Kidney tubule cell (primary cell): ENCODE measurements around the gene SC5D.

Source experiments
- DNase-seq: peaks from one replicate; pipeline ENCODE4 v3.0.0-alpha.2; 2018; ENCODE audit warnings: low spot score

SC5D gene, protein sequence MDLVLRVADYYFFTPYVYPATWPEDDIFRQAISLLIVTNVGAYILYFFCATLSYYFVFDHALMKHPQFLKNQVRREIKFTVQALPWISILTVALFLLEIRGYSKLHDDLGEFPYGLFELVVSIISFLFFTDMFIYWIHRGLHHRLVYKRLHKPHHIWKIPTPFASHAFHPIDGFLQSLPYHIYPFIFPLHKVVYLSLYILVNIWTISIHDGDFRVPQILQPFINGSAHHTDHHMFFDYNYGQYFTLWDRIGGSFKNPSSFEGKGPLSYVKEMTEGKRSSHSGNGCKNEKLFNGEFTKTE

DNA sequence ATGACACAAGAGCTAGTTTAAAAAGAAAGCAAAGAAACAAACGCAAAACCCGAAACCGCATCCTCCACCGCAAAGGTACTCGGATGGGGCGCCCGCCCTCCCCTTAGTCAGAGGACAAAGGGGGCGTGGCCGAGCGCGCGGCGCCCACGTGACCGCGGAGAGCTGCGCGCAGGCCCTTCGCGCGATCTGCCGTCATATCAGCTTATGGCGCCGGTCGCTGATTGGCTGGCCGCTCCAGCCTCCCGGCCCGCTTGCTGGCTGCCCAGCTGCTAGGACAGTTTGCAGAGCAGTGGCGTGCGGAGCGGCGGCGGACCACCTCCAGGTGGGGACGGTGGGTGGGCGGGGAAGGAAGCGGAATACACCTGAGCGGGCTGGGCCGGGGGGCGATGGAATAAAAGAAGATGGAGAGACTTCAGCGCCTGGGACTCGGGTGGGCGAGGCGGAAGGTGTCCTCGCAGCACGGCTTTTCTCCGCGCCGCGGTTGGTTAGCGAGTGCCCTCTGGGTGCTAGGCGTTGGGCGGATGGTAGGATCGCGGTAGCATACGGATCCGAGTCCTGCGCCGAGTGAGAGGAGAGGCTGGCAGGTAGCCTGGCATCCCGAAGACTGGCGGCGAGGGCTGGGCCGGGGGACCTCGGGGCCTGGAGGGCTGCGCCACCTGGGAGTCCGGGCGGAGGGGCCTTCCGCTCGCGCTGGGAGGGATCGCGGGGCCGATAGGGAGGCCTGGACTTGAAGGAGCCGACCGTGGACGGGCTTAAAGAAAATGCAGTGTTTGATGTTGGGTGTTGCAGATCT is at the start of gene SC5D:
Gene SC5D, plus strand, starts transcription at position 277 of the 793 bp plus-strand sequence. CDS start 10,605 bp downstream, outside the sequence.
- DNase-seq, result peak; percentile 95

DNA sequence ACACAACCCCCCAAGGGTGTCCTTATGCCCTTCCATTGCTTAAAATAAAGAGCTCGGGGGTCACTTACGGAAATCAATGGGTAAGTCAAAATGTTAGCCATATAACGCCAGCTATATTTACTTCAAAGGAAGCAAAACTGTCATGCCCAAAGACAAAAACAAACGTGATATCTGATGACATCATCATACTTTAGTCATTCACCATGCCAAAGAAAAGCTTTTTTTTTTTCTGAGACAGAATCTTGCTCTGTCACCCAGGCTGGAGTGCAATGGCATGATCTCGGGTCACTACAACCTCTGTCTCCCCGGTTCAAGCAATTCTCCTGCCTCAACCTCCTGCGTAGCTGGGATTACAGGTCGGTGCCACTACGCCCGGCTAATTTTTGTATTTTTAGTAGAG is 47.7 kb upstream of the SC5D start:
- DNase-seq, result peak; percentile 3

DNA sequence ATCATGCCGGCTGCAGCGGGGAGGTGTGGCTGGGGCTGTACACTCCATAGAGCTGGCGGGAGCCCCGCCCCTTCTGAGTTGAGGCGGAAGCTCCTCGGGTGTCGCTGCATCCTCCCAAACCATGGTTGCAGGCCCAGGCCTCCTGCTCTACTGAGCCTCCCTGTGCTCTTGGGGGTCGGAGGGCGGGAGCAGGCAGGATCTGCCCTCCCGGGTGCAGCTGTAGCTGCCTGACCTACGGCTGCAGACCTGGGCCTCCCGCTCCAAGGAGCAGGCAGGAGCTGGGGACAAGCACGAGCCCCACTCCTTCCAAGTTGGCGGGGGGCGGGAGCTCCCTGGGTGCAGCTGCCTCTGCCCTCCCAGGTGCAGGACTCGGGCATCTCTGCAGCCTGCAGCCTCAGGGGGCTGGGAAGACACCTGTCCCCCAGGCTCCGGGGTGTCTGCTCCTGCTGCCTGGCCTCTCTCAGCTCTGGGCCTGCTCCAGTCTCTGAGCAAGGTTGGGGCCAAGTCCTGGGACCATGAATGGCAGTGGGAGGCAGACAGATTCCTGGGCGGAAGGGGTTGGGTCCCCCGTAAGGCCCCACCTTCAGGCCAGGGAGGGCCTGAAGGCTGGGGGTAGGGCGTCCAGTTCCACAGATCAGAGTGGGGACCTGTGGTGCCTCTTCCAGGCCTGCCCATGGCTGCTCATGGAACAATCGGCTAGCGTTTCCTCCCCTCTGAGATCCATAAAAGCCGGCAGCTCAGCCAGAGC is 46.4 kb upstream of the SC5D start:
- DNase-seq, result no peak

DNA sequence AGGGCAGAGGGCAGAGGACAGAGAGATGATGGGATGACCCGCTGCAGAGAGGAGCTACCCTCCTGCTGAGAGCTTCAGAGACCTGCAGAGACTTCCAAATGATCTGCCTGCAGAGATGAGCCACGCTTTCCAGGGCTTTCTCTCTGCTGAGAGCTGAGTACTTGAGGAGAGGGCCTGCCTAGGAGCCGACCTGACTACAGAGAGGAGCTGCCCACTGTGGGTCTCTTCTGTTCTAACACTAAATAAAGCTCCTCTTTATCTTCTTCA is 45.9 kb upstream of the SC5D start:
- DNase-seq, result no peak

DNA sequence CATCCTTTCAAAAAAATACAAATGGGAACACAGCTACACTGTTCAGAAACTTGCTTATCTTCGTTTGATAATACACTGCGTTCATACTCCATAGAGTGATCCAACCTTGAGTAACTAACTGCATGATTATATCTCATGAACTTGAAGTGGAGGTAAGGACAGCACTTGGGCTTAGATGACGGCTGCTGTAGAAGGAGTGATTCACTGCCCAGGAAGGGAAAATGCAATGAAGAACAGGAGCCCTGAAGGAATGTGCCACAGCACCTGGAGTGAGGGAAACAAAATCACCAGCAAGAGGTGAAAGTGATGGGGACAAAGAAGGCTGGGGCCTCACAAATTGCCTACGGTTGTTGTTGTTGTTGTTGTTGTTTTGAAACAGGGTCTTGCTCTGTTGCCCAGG is 44.1 kb upstream of the SC5D start:
- peak; percentile 4 for DNase-seq

DNA sequence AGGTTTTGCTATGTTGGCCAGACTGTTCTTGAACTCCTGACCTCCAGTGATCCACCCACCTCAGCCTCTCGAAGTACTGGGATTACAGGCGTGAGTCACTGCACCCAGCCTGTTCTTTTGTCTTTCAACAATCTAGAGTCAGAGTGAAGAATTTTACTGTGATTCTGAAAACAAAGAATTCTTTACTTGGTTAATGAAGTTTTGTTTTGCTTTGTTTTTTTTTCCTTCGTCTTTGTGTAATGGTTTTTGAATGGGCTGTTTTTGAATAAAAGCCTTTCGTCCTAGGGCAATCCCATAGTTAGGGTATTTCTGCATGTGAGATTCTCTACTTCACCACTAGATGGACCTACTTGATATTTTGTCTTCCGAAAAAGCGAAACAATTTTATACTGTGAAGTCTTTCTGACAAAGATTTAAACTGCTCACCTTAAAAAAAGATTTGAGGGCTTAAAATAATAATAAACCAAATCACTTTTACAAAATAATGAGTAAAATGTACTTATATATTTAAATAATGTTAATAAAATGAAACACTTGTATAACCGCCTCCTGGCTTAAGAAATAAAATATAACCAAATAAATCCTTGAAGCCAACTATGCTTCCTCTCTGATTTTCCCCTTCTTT is 43.4 kb upstream of the SC5D start:
- DNase-seq, result peak; percentile 56

DNA sequence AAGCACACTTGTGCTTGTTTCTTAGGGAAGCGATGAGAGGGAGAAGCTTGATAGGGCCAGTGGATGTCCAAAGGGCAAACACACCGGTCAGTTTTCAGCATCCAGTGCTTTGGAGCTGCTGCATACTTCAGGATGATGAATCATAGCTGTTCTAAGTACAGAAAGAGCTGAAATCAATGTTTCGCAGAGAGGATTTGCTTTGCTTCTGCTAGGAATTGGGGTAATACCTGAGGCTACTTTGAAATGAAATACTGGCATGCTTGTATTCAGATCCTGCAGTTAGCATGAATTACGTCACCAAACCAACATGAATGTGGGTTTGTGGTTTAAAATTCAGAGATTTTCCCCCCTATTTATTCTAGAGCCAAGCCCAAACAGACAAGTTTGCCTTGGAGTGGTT is 41.7 kb upstream of the SC5D start:
- no peak for DNase-seq

DNA sequence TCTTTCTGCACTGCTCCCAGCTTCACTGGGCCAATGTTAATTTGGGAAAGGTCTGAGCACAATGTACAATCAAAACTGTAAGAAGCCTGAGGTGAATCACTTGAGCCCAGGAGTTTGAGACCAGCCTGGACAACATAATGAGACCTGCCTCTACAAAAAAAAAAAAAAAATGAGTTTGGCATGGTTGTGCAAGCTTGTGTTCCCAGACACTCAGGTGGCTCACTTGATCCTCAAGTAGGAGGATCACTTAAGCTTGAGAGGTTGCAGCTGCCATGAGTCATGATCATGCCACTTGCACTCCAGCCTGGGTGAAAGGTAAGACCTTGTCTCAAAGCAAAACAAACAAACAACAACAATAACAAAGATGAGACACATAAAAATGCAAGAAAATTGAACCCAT is 38.6 kb upstream of the SC5D start:
- peak; percentile 27 for DNase-seq

DNA sequence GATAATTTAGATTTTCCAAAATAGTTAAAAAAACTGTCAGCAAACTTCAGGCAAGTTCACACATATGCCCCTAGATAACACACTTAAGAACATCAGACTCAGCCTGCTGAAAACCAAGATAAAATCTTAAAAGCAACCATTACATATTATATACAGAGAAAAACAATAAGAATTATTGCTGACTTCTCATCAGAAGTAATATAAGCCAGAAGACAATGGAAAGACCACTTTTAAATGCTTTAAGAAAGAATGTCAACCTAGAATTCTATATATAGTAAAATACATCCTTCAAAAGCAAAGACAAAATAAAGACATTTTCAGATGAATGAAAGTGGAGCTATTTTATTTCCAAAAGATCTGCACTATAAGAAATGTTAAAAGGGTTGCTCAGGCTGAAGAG is 37.8 kb upstream of the SC5D start:
- DNase-seq, result no peak

DNA sequence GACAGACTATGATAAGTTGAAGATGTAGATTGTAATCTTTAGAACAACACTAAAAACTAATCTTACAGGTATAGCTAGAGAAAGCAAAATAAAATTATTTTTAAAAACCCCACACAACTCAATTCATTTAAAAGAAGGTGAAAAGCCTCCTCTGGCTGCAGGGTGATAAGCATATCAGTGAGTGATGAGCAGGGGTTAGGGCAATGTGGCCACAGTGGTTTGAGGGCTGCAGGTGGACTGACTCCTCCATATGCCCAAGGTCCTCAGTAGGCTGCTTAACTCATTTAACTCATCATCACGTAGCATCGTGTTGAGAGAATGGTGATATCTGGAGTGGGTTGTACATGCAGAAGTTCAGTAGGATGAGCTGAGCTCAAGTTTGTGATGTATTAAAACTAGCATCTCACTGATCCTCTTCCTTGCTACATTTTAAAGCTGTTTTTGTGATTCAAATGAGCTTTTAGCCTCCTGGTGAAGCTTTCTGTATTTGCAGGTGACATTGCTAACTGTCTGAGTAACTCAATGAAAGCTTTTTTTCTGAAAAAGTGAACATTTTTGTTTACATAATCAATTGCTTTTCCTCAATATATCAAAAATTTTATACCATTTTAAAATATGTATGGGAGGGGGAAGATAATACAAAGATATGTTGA is 37.0 kb upstream of the SC5D start:
- DNase-seq, result no peak

DNA sequence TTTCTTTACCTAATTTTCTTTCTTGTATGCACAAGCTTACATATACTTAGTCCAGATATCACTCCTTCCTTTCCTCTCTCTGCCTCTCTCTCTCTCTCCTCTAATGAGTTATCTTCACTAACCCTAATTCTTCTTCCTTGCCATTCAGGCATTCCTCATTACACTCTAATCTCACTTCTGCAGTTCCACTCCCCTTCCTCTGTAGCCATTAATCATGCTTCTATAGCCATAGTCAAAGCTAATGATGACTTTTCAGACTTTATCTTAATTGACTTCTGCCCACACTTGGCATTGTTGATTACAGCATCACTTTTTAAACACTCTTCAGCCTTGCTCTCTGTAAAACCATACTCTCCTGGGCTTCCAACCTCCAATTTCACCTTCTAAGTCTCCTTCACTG is 35.3 kb upstream of the SC5D start:
- no peak for DNase-seq

DNA sequence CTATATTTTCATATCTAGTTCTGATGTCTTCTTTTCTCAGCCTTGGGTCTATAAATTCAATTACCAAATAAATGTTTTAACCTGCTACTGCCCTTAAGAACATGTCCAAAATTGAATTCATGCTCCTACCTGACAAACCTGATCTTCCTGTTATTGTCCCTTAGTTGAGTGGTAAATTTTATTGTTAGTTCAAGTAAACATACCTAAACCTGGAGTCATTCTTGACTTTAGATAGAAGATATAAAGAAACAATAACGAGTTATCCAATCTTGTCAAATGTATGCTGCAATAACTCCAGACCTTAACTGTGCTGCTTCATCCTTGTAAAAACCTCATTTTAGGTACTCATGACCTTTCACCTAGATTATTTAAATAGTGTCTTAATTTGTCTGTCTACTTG is 34.6 kb upstream of the SC5D start:
- DNase-seq, result no peak

DNA sequence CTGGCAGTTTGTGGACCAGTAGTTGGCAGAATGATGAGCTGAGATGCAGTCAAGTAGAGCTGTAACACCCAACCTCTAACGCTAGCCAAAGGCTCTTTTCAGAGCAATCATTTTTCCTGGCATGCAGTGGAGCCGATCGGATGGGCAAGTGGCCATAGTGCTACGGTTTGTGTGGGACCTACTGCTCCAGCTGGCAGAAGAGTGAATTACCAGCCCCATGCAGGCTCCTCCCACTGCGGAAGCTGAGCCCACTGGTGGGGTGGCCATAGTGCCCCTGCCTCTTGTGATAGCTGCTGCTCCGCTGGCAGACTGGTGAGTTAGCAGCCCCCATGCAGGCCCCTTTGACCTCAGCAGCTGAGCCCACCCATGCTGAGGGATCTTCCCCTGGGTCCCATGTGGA is 27.0 kb upstream of the SC5D start:
- no peak for DNase-seq

DNA sequence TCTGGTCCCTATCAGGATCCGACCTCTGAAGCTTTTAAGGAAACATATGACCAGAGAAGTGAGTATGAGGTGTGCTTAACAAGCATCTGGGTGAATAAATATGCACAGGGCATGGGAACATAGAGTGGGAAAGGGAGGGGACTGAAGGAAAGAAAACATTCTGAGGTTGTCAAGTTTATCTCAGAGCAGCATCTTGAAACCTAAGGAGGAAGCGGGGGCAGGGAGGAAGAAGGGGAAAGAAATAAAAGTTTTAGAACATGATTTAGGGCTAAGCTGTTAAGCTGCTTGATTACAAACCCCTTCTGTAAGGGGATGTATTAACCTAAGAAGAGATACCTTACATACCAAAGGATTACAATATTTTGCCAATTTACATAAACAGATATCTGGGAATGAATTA is 24.0 kb upstream of the SC5D start:
- no peak for DNase-seq

DNA sequence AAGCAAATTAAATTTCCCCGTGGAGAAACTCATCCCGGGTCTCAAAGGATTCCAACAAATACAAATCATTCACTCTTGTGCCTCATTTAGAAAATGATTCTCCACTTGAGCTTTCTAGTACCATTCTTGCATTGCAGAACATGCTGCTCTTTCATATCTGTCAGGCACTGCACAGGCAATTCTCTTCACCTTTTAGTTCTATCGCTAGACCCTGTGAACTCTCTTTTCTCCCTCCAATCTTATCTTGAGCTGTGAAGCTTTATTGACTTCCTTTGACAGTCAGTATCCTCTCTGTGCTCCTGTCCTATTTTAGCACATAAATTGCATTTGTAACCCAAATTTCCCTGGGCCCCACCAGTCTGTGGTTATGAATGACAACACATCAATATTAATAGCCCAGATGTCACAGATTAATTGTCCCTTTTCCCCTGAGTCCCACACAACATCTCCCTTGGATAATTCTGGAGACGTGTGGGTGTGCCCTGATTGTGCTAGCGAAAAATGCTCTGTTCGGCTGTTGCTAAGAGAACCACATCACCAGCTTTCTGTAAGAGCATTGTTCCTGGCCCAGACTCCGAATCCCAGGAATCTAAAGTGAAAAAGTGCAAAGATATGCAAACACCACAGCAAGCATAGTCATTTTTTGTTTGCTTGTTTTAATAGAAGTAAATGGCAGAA is 22.4 kb upstream of the SC5D start:
- DNase-seq, result no peak

DNA sequence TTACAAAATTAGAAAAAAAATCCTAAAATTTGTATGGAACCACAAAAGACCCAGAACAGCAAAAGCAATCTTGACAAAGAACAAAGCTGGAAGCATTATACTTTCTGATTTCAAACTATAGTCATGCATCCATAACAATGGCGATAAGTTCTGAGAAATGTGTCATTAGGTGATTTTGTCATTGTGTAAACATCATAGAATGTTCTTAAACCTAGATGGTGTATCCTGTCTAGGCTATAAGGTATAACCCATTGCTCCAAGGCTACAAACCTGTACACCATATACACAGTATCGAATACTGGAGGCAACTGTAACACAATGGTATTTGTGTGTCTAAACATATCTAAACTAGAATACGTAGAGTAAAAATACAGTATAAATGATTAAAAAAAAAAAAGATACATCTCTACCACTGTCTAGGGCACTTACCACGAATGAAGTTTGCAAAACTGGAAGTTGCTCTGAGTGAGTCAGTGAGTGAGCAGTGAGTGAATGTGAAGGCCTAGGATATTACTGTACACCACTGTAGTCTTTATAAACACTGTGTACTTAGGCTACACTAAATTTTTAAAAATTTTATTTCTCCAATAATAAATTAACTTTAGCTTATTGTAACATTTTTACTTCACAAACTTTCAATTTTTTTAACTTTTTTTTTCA is 18.1 kb upstream of the SC5D start:
- peak; percentile 13 for DNase-seq

DNA sequence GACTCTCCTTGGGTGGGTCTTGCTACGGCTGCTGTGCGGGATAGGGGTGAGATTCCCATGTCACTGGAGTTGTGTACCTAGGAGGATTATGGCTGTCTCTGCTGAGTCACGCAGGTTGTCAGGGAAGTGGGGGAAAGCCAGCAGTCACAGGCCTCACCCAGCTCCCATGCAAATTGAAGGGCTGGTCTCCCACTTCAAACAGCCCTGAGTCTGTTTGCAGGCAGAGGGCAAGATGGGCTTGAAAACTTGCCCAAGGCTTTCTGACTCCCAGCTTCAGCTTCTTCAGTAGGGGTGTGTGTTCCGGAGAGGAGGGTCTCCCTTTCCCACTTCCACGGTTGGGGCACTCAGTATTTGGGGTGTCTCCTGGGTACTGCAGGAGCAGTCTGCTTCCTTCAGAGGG is 10.9 kb upstream of the SC5D start:
- no peak for DNase-seq

DNA sequence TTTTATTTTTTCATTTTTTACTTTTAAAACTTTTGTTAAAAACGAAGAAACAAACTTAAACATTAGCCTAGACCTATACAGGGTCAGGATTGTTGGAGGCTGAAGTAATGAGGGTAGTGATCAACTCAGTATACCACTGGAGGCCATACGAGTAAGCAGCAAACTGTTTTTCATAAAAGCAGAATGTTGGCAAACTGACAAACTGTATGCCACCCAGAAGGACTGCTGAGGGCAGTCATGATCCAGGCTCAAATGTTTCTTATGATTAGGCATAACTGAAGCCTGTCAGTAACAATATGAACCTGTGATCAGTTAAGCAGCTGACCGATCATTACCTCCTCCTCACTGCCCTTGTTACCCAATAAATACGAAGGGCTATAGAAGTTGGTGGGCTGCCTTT is 10.2 kb upstream of the SC5D start:
- DNase-seq, result peak; percentile 22

DNA sequence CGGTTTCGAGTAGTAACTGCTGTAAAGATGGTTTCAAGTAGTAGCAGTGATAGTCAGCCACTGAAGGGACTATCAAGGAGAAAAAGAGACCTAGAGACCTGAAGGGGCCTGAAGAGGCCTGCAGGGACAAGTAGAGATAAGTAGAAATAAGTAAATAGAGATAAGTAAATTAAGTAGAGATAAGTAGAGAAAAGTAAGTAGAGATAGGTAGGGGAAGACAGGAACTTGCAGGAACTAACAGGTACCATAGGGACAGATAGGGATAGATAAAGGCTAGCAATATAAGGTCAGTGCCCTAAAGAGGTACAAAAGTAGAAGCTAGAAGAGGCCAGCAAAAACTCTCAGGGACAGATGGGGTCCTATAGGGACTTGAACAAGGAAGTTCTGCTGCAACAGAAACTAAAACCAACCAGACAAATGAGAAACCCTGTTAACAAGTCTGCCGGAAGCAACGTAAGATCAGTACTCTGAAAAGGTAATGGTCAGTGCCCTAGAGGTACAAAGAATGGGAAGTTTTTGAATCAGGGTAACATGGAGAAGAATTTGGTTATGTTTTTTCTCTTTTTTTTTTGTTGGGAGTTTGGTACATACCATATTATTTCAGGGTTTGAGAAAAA is 9.6 kb upstream of the SC5D start:
- DNase-seq, result no peak

DNA sequence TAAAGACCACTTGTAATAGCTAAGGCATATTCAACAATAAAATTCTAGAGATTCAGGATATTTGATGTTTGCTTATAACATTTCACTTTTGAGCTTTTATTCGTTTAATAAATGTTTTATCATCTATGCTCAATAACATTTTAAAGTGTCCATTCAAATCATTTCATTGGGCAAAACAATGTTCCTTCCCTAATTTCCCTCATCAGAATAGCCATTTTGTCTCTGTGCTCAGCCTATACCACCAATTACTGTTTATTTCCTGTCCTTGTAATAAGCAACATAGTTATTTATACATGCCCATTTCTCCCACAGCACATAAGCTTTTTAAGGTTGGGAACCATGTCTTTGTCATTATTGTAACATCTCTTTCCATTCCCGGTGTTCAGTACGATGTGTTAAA is 1.3 kb upstream of the SC5D start:
- DNase-seq, result no peak
